ENCODE results near the gene RAVER1.
"Not testable (repeated sequence)": the region's sequence is repeated elsewhere in the genome, so short reads cannot be mapped to it uniquely, and the experiment has no call there.

DNA sequence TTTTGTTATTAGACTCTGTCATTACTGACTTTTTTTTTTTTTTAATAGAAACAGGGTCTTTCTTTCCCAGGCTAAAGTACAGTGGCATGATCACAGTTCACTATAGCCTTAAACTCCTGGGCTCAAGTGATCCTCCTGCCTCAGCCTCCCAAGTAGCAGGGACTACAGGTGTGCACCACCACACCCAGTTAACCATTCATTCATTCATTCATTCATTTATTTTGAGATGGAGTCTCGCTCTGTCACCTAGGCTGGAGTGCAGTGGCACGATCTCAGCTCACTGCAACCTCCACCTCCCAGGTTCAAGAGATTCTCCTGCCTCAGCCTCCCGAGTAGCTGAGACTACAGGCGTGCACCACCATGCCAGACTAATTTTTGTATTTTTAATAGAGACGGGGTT is 51.3 kb downstream of the RAVER1 start:
- TF ChIP-seq, protein P1, sequence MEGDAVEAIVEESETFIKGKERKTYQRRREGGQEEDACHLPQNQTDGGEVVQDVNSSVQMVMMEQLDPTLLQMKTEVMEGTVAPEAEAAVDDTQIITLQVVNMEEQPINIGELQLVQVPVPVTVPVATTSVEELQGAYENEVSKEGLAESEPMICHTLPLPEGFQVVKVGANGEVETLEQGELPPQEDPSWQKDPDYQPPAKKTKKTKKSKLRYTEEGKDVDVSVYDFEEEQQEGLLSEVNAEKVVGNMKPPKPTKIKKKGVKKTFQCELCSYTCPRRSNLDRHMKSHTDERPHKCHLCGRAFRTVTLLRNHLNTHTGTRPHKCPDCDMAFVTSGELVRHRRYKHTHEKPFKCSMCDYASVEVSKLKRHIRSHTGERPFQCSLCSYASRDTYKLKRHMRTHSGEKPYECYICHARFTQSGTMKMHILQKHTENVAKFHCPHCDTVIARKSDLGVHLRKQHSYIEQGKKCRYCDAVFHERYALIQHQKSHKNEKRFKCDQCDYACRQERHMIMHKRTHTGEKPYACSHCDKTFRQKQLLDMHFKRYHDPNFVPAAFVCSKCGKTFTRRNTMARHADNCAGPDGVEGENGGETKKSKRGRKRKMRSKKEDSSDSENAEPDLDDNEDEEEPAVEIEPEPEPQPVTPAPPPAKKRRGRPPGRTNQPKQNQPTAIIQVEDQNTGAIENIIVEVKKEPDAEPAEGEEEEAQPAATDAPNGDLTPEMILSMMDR (conservative IDR thresholded peaks at IDR 0.05; ENCODE audit: low read length), result not testable (repeated sequence)
- TF ChIP-seq EZH2phosphoT487 (IDR thresholded peaks at IDR 0.05; ENCODE audit: borderline replicate concordance), result not testable (repeated sequence)

Measured in Loucy (cell line).